ENCODE measurements around the gene RBM10. TPM values are rescaled to one million over a fixed set of nuclear protein-coding genes. Genes with fewer than 3 reads are reported as not detected.

The RBM10 gene
- total RNA-seq, 1 experiment from 2014 or later: 55.8 TPM

- H3K18ac ChIP-seq (ENCODE audit: insufficient read length, low read depth, low read length): no peak overlapping the region
- H3K4me3 Mint-ChIP-seq: no peak overlapping the region
- H3K14ac ChIP-seq (ENCODE audit: insufficient read depth, low read length): no peak overlapping the region
- no peak for TF ChIP-seq CTCF (conservative IDR thresholded peaks at IDR 0.05)
- no peak for DNase-seq
- H3K9ac ChIP-seq (ENCODE audit: extremely low read depth, insufficient read length, low read length): no peak overlapping the region
- H3K4me1 ChIP-seq (ENCODE audit: insufficient read depth, low read length): no peaks in the 10 kb centered on the region
- H3K27me3 Mint-ChIP-seq (ENCODE audit: low read depth): no peaks in the 10 kb centered on the region; the same call in 1 of the 2 replicates
- no peak overlapping the region for H4K5ac ChIP-seq (ENCODE audit: insufficient read length, low read depth, low read length)
- H2BK15ac ChIP-seq (ENCODE audit: low read depth, low read length): no peak overlapping the region
- peaks cover 34 to 63% (median 58%) of the 10 kb centered on the region in 3 experiments for H3K36me3 Mint-ChIP-seq (ENCODE audit: insufficient read depth in 1 of 3, low read depth in 3 of 3)
- peaks cover 65 to 84% of the 10 kb centered on the region in 2 experiments for H3K9me3 Mint-ChIP-seq
- no peak overlapping the region for H4K91ac ChIP-seq (ENCODE audit: insufficient read length, low read depth, low read length)
- no peak overlapping the region for H3K56ac ChIP-seq (ENCODE audit: insufficient read length, low read depth, low read length)
- H3K9me3 ChIP-seq (ENCODE audit: control insufficient read depth, low read depth, low read length): no peaks in the 10 kb centered on the region
- no peak overlapping the region for H3K4ac ChIP-seq (ENCODE audit: low read depth, low read length)
- no peaks in the 10 kb centered on the region for H3K79me1 ChIP-seq (ENCODE audit: insufficient read depth, low read depth, low read length, poor library complexity, severe bottlenecking)
- no peak overlapping the region for H2BK20ac ChIP-seq (ENCODE audit: low read depth, low read length, poor library complexity, severe bottlenecking)
- no peak overlapping the region for H2BK5ac ChIP-seq (ENCODE audit: insufficient read length, low read length)
- H3K4me2 ChIP-seq (ENCODE audit: insufficient read depth, insufficient read length, low read length): no peak overlapping the region
- no peak overlapping the region for H2AK5ac ChIP-seq (ENCODE audit: insufficient read length, low read length)
- no peaks in the 10 kb centered on the region for H3K23me2 ChIP-seq (ENCODE audit: insufficient read length, low read depth, low read length, poor library complexity, severe bottlenecking)
- no peak overlapping the region for H4K8ac ChIP-seq (replicated peaks; ENCODE audit: insufficient read length, low read depth, low read length)
- H4K20me1 ChIP-seq (ENCODE audit: control insufficient read depth, insufficient read depth, insufficient read length): no peaks in the 10 kb centered on the region
- no peak overlapping the region for H3K23ac ChIP-seq (ENCODE audit: insufficient read length, low read depth, low read length)
- H3K4me1 Mint-ChIP-seq: no peaks in the 10 kb centered on the region
- H3K27ac ChIP-seq (ENCODE audit: insufficient read length, low read depth, low read length): no peak overlapping the region
- no peaks in the 10 kb centered on the region; the same call in 1 of the 2 replicates for H3K27me3 ChIP-seq (ENCODE audit: insufficient read depth, low read length)
- no CpG with 5 or more reads among the region's 34 CpGs for WGBS (ENCODE audit: extremely low coverage, insufficient read length, low lambda C conversion rate)
- no peak overlapping the region for H3K27ac Mint-ChIP-seq
- H3K79me2 ChIP-seq (ENCODE audit: insufficient read depth, low read length): no peaks in the 10 kb centered on the region
- no peak overlapping the region for H3T11ph ChIP-seq (ENCODE audit: low read length)
- no peak overlapping the region for H2BK12ac ChIP-seq (ENCODE audit: insufficient read length, low read depth, low read length)
- no peak overlapping the region for H2AFZ ChIP-seq (ENCODE audit: low read length)
- H2BK120ac ChIP-seq (ENCODE audit: low read depth, low read length, poor library complexity, severe bottlenecking): no peak overlapping the region
Measured at GRCh38 chrX:47170861-47171692, 26.1 kb downstream of the RBM10 start.
